ENCODE measurements around the gene NELFA. TPM values are rescaled to one million over a fixed set of nuclear protein-coding genes. Genes with fewer than 3 reads are reported as not detected.

The NELFA gene
- 10 to 100 TPM in 7 of 10 donors, 1 to 10 TPM in 3; 8.8 to 14.1 (median 10.6) TPM for total RNA-seq
- 10 to 100 TPM; 11.5 to 19.7 TPM for polyA plus RNA-seq
- long read RNA-seq, donor 1, transcript NELFA-202 (11 exons, 3,343 nt) = major isoform, 23 of 31 reads
- long read RNA-seq, donor 1, partial matches to known transcripts = 3 of 31 reads
- long read RNA-seq, donor 1, other reads (novel, unspliced or antisense) = 3 of 31 reads
- long read RNA-seq, donor 2, transcript NELFA-202 (11 exons, 3,343 nt) = major isoform, 8 of 16 reads
- long read RNA-seq, donor 2, partial matches to known transcripts = 2 of 16 reads
- long read RNA-seq, donor 2, other reads (novel, unspliced or antisense) = 5 of 16 reads
- long read RNA-seq, donor 3, transcript NELFA-202 (11 exons, 3,343 nt) = major isoform, 26 of 45 reads
- long read RNA-seq, donor 3, partial matches to known transcripts = 7 of 45 reads
- long read RNA-seq, donor 3, other reads (novel, unspliced or antisense) = 6 of 45 reads

DNA sequence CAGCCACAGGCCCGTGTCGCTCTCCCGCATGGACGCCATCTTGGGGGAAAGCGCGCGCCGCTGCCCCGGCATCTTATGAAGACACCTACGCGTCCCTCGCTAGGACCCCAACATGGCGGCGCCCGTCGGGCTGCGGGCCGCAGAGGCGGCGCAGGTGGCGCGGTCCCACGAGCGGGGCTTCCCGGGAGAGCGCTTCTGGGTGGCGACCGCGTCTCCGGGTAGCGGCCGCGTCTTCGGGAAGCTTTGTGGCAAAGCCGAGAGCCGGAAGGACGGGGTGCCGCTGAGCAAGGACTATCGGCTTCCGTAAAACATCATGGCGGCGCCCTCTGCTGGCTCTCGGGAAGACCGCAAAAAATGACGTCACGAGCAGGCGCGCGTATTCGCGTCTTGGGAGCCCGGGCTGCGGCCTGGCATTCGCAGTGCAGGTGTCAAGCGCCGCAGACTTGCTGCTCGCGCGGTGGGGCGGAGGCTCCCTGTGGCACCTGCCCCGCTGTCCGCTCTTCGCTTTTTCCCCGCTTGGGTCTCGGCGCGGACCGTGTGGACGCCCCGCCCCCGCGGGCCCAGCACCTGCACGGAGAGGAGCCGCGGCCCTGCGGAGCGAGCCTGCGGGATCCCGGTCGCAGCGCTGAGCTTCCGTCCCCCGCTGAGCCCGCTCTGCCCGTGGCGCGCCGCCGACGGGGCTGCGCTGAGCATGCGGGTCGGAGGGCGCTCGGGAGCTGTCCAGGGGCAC, at the start of gene NELFA:
NELFA (minus strand) TSS at position 54 of the 730 bp plus-strand sequence; CDS start at position 39, 15 bp downstream.
- H3K27ac ChIP-seq = peak within 1 kb of the TSS; percentile 90 to 100 (median 98)
- WGBS, 2 donors = 0 to 1% methylated on average over 95 of the region's 95 CpGs
- DNase-seq (peak; percentile 94), ATAC-seq (peak; percentile 95 to 98 (median 96))
- TF ChIP-seq, protein P1, sequence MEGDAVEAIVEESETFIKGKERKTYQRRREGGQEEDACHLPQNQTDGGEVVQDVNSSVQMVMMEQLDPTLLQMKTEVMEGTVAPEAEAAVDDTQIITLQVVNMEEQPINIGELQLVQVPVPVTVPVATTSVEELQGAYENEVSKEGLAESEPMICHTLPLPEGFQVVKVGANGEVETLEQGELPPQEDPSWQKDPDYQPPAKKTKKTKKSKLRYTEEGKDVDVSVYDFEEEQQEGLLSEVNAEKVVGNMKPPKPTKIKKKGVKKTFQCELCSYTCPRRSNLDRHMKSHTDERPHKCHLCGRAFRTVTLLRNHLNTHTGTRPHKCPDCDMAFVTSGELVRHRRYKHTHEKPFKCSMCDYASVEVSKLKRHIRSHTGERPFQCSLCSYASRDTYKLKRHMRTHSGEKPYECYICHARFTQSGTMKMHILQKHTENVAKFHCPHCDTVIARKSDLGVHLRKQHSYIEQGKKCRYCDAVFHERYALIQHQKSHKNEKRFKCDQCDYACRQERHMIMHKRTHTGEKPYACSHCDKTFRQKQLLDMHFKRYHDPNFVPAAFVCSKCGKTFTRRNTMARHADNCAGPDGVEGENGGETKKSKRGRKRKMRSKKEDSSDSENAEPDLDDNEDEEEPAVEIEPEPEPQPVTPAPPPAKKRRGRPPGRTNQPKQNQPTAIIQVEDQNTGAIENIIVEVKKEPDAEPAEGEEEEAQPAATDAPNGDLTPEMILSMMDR (IDR thresholded peaks at IDR 0.05) = peak in 8 of 9 donors; percentile 46 to 90 (median 70)
- intact Hi-C loops (cut with DNase I) = no loop called here
- peaks cover 0 to 29% (median 3%) of the 10 kb centered on the region in 9 donors for H3K36me3 ChIP-seq
- H3K4me1 ChIP-seq = peaks cover 0 to 36% (median 25%) of the 10 kb centered on the region in 9 donors
- H3K27me3 ChIP-seq = no peaks in the 10 kb centered on the region
- H3K9me3 ChIP-seq = no peaks in the 10 kb centered on the region
- H3K4me3 ChIP-seq = peak within 1 kb of the TSS; percentile 66 to 100 (median 96)

DNA sequence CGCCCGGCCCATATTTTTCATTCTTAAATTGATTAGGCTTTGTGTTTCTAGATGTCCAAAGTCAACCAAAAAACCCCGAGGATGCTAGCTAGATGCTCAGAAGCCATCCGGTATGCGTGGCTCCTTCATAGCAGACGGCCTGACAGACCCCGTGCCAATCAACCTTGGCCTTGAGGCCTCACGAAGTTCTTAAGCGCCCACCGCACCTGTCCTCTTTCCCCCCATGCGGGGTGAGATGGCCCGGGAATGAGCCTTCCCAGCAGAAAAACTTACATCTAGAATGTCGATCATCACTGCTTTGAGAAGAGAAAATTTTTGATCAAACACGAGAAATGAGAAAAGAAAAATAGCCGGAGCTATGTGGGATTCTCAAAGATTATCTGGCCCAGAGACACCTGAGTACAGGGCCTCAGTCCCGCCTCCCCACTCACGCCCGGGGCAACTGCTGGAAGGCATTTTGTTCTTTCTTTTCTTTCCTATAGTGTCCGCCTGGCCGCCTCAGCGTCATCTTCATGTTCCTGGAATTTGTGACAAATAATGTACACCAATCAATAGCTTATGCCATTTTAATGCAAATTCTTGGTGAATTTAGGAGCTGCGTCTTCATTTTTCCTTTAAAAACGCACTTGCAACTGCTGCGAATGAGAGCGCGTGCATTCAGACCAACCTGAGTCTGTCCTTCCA, 48.8 kb upstream of the NELFA start:
- peaks cover 14 to 93% (median 84%) of the 10 kb centered on the region in 7 donors for H3K27me3 ChIP-seq
- DNase-seq (no peak), ATAC-seq (no peak)
- H3K4me3 ChIP-seq = no peak overlapping the region
- no peak overlapping the region for H3K27ac ChIP-seq
- peaks cover 0 to 10% (median 5%) of the 10 kb centered on the region in 9 donors for H3K4me1 ChIP-seq
- WGBS, 2 donors = 77 to 79% methylated on average over 26 of the region's 26 CpGs
- no peaks in the 10 kb centered on the region for H3K9me3 ChIP-seq
- TF ChIP-seq, protein P1 (IDR thresholded peaks at IDR 0.05) = no peak
- intact Hi-C loops (cut with DNase I) = no loop called here
- no peaks in the 10 kb centered on the region for H3K36me3 ChIP-seq

DNA sequence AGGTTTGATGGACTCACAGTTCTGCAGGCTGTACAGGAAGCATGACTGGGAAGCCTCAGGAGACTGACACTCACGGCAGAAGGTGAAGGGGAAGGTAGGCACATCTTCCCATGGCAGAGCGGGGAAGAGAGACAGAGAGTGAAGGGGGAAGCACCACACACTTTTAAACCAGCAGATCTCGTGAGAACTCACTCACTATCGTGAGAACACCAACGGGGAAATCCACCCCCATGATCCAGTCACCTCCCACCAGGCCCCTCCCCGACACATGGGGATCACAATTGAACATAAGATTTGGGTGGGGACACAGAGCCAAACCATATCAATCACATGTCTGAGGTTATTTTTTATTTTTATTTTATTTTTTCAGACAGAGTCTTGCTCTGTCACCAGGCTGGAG, 45.4 kb upstream of the NELFA start:
- WGBS, 2 donors = 69 to 70% methylated on average over 6 of the region's 6 CpGs
- no peak for ATAC-seq
- no peak for DNase-seq
- Histone ChIP-seq H3K27ac (no peak overlapping the region), H3K27me3 (peaks cover 7 to 85% (median 78%) of the 10 kb centered on the region in 7 donors), H3K36me3 (no peaks in the 10 kb centered on the region), H3K4me3 (no peak overlapping the region), H3K9me3 (no peaks in the 10 kb centered on the region), H3K4me1 (peaks cover 0 to 5% (median 0%) of the 10 kb centered on the region in 9 donors)
- intact Hi-C loops (cut with DNase I) = no loop called here
- TF ChIP-seq, protein P1 (IDR thresholded peaks at IDR 0.05) = no peak

DNA sequence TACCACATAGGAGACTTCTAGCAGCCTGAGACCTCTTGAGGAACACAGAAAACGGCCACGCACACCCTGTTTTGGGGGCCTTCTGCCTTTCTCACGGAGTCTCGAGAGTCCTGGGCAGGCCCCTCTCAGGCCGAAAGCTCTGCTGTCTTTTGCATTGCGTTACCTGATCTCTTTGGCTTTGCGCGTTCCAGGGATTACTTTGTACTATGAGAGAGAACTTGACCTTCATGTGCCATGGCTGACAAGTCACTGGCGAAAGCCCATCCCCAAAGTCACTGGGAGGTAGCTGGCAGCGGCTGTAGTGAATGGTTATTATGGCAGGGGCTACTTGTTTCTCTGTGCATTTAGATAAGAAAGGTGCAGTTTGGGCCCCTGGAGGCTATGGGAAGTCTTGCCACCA, 42.3 kb upstream of the NELFA start:
- H3K4me3 ChIP-seq = no peak overlapping the region
- H3K27me3 ChIP-seq = peaks cover 0 to 88% (median 74%) of the 10 kb centered on the region in 7 donors
- TF ChIP-seq, protein P1 (IDR thresholded peaks at IDR 0.05) = no peak
- ATAC-seq (no peak), DNase-seq (no peak)
- WGBS, 2 donors = 71 to 77% methylated on average over 10 of the region's 10 CpGs
- H3K4me1 ChIP-seq = no peaks in the 10 kb centered on the region
- H3K36me3 ChIP-seq = no peaks in the 10 kb centered on the region
- no peak overlapping the region for H3K27ac ChIP-seq
- no peaks in the 10 kb centered on the region for H3K9me3 ChIP-seq
- intact Hi-C loops (cut with DNase I) = no loop called here
